ENCODE data around the gene KDM4C. TPM values are rescaled to one million over a fixed set of nuclear protein-coding genes. Genes with fewer than 3 reads are reported as not detected.

Gene KDM4C
- total and polyA plus RNA-seq, 10 donors = 11.1 to 85.5 (median 61.9) TPM

- Histone ChIP-seq H3K27me3 (replicated peaks in 1 of 7) (no peaks in the 10 kb centered on the region), H3K9me3 (no peaks in the 10 kb centered on the region), H3K36me3 (peaks cover 0 to 52% (median 2%) of the 10 kb centered on the region in 6 donors), H3K4me3 (no peak overlapping the region), H3K27ac (no peak overlapping the region), H3K4me1 (no peaks in the 10 kb centered on the region)
- DNase-seq = no peak
- WGBS, 5 donors = 0 to 95% (median 0%) methylated on average over 1 of the region's 1 CpG
- intact Hi-C loops (cut with DNase I; ENCODE audit: low total_unique reads) = no loop called here
- TF ChIP-seq POLR2A (IDR thresholded peaks at IDR 0.05) (no peak), CTCF (IDR thresholded peaks at IDR 0.05 in 8 of 11, conservative IDR thresholded peaks at IDR 0.05 in 3 of 11) (no peak), POLR2AphosphoS5 (IDR thresholded peaks at IDR 0.05) (no peak)
Measured at GRCh38 chr9:7115606-7116005, 357.8 kb downstream of the KDM4C start.

- Histone ChIP-seq H3K36me3 (peaks cover 0 to 41% (median 2%) of the 10 kb centered on the region in 6 donors), H3K4me1 (peaks cover 0 to 8% (median 0%) of the 10 kb centered on the region in 6 donors), H3K27me3 (replicated peaks in 1 of 7) (no peaks in the 10 kb centered on the region), H3K9me3 (no peaks in the 10 kb centered on the region), H3K4me3 (no peak overlapping the region), H3K27ac (no peak overlapping the region)
- WGBS, 5 donors = 71 to 86% (median 76%) methylated on average over 6 of the region's 6 CpGs
- intact Hi-C loops (cut with DNase I; ENCODE audit: low total_unique reads) = no loop called here
- no peak for DNase-seq
- TF ChIP-seq POLR2AphosphoS5 (IDR thresholded peaks at IDR 0.05) (no peak), CTCF (IDR thresholded peaks at IDR 0.05 in 8 of 11, conservative IDR thresholded peaks at IDR 0.05 in 3 of 11) (no peak), POLR2A (IDR thresholded peaks at IDR 0.05) (no peak)
Measured at GRCh38 chr9:7117676-7118561, 360.1 kb downstream of the KDM4C start.

GRCh38 chr9:7118633-7119032 lies 360.9 kb downstream of the KDM4C start:
- TF ChIP-seq CTCF (IDR thresholded peaks at IDR 0.05 in 8 of 11, conservative IDR thresholded peaks at IDR 0.05 in 3 of 11) (no peak), POLR2AphosphoS5 (IDR thresholded peaks at IDR 0.05) (no peak), POLR2A (IDR thresholded peaks at IDR 0.05) (no peak)
- intact Hi-C loops (cut with DNase I; ENCODE audit: low total_unique reads) = no loop called here
- WGBS, 5 donors = 87 to 94% (median 89%) methylated on average over 6 of the region's 6 CpGs
- Histone ChIP-seq H3K4me1 (peaks cover 0 to 8% (median 0%) of the 10 kb centered on the region in 6 donors), H3K4me3 (no peak overlapping the region), H3K9me3 (no peaks in the 10 kb centered on the region), H3K36me3 (peaks cover 0 to 41% (median under 1%) of the 10 kb centered on the region in 6 donors), H3K27ac (no peak overlapping the region), H3K27me3 (replicated peaks in 1 of 7) (no peaks in the 10 kb centered on the region)
- no peak for DNase-seq

- TF ChIP-seq POLR2A (IDR thresholded peaks at IDR 0.05) = no peak
- no peak for DNase-seq
- Histone ChIP-seq H3K27ac (no peak overlapping the region), H3K9me3 (no peaks in the 10 kb centered on the region), H3K27me3 (replicated peaks in 1 of 7) (no peaks in the 10 kb centered on the region), H3K4me3 (no peak overlapping the region), H3K36me3 (peaks cover 0 to 41% (median 7%) of the 10 kb centered on the region in 6 donors), H3K4me1 (peaks cover 0 to 8% (median 0%) of the 10 kb centered on the region in 6 donors)
- intact Hi-C loops (cut with DNase I; ENCODE audit: low total_unique reads) = no loop called here
Measured at GRCh38 chr9:7119612-7120011, 361.8 kb downstream of the KDM4C start.
